ENCODE results near the gene GRID2. TPM values are rescaled to one million over a fixed set of nuclear protein-coding genes. Genes with fewer than 3 reads are reported as not detected.

The GRID2 gene
- total and polyA plus RNA-seq, 2 of the 13 experiments (the other 11 are each of a cell fraction or from before 2014, with no cell fraction given) = not detected

- TF ChIP-seq, protein P1, sequence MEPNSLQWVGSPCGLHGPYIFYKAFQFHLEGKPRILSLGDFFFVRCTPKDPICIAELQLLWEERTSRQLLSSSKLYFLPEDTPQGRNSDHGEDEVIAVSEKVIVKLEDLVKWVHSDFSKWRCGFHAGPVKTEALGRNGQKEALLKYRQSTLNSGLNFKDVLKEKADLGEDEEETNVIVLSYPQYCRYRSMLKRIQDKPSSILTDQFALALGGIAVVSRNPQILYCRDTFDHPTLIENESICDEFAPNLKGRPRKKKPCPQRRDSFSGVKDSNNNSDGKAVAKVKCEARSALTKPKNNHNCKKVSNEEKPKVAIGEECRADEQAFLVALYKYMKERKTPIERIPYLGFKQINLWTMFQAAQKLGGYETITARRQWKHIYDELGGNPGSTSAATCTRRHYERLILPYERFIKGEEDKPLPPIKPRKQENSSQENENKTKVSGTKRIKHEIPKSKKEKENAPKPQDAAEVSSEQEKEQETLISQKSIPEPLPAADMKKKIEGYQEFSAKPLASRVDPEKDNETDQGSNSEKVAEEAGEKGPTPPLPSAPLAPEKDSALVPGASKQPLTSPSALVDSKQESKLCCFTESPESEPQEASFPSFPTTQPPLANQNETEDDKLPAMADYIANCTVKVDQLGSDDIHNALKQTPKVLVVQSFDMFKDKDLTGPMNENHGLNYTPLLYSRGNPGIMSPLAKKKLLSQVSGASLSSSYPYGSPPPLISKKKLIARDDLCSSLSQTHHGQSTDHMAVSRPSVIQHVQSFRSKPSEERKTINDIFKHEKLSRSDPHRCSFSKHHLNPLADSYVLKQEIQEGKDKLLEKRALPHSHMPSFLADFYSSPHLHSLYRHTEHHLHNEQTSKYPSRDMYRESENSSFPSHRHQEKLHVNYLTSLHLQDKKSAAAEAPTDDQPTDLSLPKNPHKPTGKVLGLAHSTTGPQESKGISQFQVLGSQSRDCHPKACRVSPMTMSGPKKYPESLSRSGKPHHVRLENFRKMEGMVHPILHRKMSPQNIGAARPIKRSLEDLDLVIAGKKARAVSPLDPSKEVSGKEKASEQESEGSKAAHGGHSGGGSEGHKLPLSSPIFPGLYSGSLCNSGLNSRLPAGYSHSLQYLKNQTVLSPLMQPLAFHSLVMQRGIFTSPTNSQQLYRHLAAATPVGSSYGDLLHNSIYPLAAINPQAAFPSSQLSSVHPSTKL (CRISPR knock-in tag; IDR thresholded peaks at IDR 0.05) = no peak
Observed at GRCh38 chr4:92847026-92847425, 543.3 kb downstream of the GRID2 start (continued).

DNA sequence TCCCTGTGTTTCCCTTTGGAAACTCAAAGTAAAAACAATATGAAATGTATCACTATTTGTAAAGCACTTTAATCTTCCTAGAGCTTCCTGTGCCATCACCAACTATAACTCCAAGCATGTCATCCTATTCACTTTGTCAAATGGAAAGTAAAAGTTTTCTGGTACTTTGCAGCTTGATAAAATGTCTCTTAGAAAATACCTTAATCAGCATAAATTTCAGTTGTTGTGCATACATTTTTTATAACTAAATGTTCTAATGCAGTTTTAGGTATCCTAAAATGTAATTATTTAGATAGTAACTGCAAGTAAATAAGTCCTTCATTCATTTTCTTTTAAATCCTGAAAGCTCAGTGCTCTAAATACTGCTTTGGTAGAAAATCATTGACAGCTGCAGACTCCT, 558.7 kb downstream of the GRID2 start:
- H3K36me3 ChIP-seq (replicated peaks in 1 of 2; ENCODE audit: control insufficient read depth in 1 of 2, insufficient read depth in 2 of 2, low read length in 2 of 2) = no peaks in the 10 kb centered on the region
- DNase-seq (ENCODE audit: low spot score) (no peak), FAIRE-seq (no peak), ATAC-seq (no peak)
- H3K9ac ChIP-seq (ENCODE audit: insufficient read depth, low read depth, low read length) = no peak overlapping the region
- no peaks in the 10 kb centered on the region for H3K79me2 ChIP-seq (ENCODE audit: insufficient read depth, low read length)
- in situ Hi-C loops (cut with HindIII; ENCODE audit: extremely low pct_ligation_motif_present, low pct_unique_long_range_greater_than_20kb) = no loop called here
- ChIA-PET CTCF (ENCODE audit: low intra/inter-chr PET ratio, low total read pairs) (no interaction called here), POLR2A (no interaction called here)
- H3K4me3 ChIP-seq (replicated peaks in 1 of 3; ENCODE audit: insufficient read depth in 1 of 3, low read depth in 2 of 3, low read length in 3 of 3) = no peak overlapping the region
- no peaks in the 10 kb centered on the region for H3K9me3 ChIP-seq (ENCODE audit: low read length)
- BruUV-seq (replicated peaks) = no TSS peak
- H3K27me3 ChIP-seq (ENCODE audit: control insufficient read depth in 1 of 2, insufficient read depth in 2 of 2, low read length in 2 of 2) = no peaks in the 10 kb centered on the region
- no peak overlapping the region for H3K27ac ChIP-seq (ENCODE audit: extremely low read length, insufficient read depth, low read length)
- intact Hi-C loops (cut with micrococcal nuclease; ENCODE audit: unreplicated experiment) = no loop called here
- no peak overlapping the region for H3K4me2 ChIP-seq (ENCODE audit: low read depth, low read length)
- no peaks in the 10 kb centered on the region for H4K20me1 ChIP-seq (ENCODE audit: insufficient read depth, low read length)
- no peak overlapping the region for H2AFZ ChIP-seq (ENCODE audit: low read length)
- no peaks in the 10 kb centered on the region for H3K4me1 ChIP-seq (ENCODE audit: insufficient read depth, low read length)
- TF ChIP-seq MAFF (IDR thresholded peaks at IDR 0.05; ENCODE audit: low read depth, low read length) (peak; percentile 93), ZNF597 (CRISPR knock-in tag; IDR thresholded peaks at IDR 0.05) (no peak), ZNF616 (CRISPR knock-in tag; IDR thresholded peaks at IDR 0.05; ENCODE audit: low read depth) (no peak), MYC (CRISPR knock-in tag; IDR thresholded peaks at IDR 0.05; ENCODE audit: borderline replicate concordance) (no peak), PPARG (CRISPR knock-in tag; conservative IDR thresholded peaks at IDR 0.05) (no peak), ZNF746 (CRISPR knock-in tag; IDR thresholded peaks at IDR 0.05) (no peak), KAT7 (CRISPR knock-in tag; IDR thresholded peaks at IDR 0.05; ENCODE audit: borderline replicate concordance) (no peak), ZNF354B (CRISPR knock-in tag; IDR thresholded peaks at IDR 0.05) (no peak), MAFK (conservative IDR thresholded peaks at IDR 0.05 in 1 of 2, IDR thresholded peaks at IDR 0.05 in 1 of 2; ENCODE audit: low read length in 2 of 2) (peak; percentile 86 to 96), HOXD1 (CRISPR knock-in tag; IDR thresholded peaks at IDR 0.05) (no peak), ZNF460 (CRISPR knock-in tag; IDR thresholded peaks at IDR 0.05; ENCODE audit: borderline replicate concordance) (no peak)
- TF ChIP-seq, protein P2, sequence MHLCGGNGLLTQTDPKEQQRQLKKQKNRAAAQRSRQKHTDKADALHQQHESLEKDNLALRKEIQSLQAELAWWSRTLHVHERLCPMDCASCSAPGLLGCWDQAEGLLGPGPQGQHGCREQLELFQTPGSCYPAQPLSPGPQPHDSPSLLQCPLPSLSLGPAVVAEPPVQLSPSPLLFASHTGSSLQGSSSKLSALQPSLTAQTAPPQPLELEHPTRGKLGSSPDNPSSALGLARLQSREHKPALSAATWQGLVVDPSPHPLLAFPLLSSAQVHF (CRISPR knock-in tag; IDR thresholded peaks at IDR 0.05) = no peak

Measured in HepG2 (cell line).